GM12891 (cell line): Measurements from ENCODE around the gene FAM170B.

Source experiments
- PAX5 ChIP-seq: IDR thresholded peaks from 2 replicates; pipeline ENCODE4 v1.6.1; 2011; ENCODE audit warnings: low read length, moderate library complexity, mild to moderate bottlenecking; ENCODE audit not compliant: insufficient read depth, severe bottlenecking
- POLR2A ChIP-seq: IDR thresholded peaks from 2 replicates; pipeline ENCODE4 v1.6.1; 2011; ENCODE audit warnings: low read depth, low read length, control low read depth
- POLR2AphosphoS5 ChIP-seq: IDR thresholded peaks from 2 replicates; pipeline ENCODE4 v1.6.1; 2011; ENCODE audit warnings: low read depth, low read length, control low read depth
- TAF1 ChIP-seq: IDR thresholded peaks from 2 replicates; pipeline ENCODE4 v1.6.1; 2011; ENCODE audit warnings: low read depth, low read length, control low read depth

DNA sequence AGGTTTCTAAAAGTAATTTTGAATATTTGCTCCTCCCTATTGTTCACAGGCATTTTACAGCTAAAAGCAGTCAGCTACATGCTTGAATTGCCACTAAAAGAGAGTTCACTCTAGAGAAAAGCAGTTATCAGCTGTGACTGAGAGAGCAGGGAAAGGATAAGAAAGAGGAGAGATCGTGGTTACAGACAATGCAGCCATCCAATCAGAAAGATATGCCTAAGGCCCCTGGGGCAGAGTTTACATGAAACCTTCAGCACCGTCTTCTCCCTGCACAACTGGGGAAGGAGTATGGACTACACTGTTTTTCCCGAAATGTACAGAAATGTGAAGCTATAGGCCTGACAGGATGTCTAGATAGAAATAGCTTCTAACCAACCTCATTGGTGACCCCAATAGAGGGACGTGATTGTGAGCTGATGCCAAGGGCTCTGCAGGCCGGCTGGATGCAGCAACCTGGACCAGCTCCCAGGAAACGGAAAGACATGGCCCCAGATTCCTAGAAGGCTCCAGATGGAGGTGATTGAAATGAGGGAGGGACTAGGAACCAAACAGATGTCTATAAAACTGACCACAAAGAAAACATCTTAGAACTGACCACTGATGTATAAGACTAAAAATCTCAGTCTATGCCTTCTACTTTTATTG is 15.3 kb downstream of the FAM170B start:
- TF ChIP-seq POLR2AphosphoS5, result no peak
- no peak for TF ChIP-seq POLR2A
- TF ChIP-seq TAF1, result no peak
- no peak for TF ChIP-seq PAX5
